ENCODE results near the gene RASEF.

RASEF gene

GRCh38 chr9:83024506-83025125, 38.3 kb downstream of the RASEF start:
- Histone ChIP-seq H3K9me3 (no peaks in the 10 kb centered on the region), H3K27me3 (no peaks in the 10 kb centered on the region), H3K4me3 (ENCODE audit: low read depth, low read length) (no peak overlapping the region), H3K4me1 (no peaks in the 10 kb centered on the region), H3K36me3 (no peaks in the 10 kb centered on the region; the same call in 1 of the 2 replicates)
- DNase-seq, result no peak
- TF ChIP-seq CTCF (IDR thresholded peaks at IDR 0.05; ENCODE audit: low read depth, low read length), result no peak

GRCh38 chr9:83023151-83023550, 39.8 kb downstream of the RASEF start:
- Histone ChIP-seq H3K4me1 (no peaks in the 10 kb centered on the region), H3K36me3 (no peaks in the 10 kb centered on the region; the same call in 1 of the 2 replicates), H3K27me3 (no peaks in the 10 kb centered on the region), H3K4me3 (ENCODE audit: low read depth, low read length) (no peak overlapping the region), H3K9me3 (no peaks in the 10 kb centered on the region)
- TF ChIP-seq CTCF (IDR thresholded peaks at IDR 0.05; ENCODE audit: low read depth, low read length), result no peak
- DNase-seq, result no peak

- no peak for TF ChIP-seq CTCF (IDR thresholded peaks at IDR 0.05; ENCODE audit: low read depth, low read length)
- no peaks in the 10 kb centered on the region for H3K4me1 ChIP-seq
- DNase-seq, result no peak
These were observed 42.1 kb downstream of the RASEF start for GRCh38 chr9:83020864-83021263.

GRCh38 chr9:83020327-83020726, 42.6 kb downstream of the RASEF start:
- no peaks in the 10 kb centered on the region for H3K27me3 ChIP-seq
- H3K36me3 ChIP-seq, result no peaks in the 10 kb centered on the region; the same call in 1 of the 2 replicates
- H3K4me3 ChIP-seq (ENCODE audit: low read depth, low read length), result no peak overlapping the region
- no peak for TF ChIP-seq CTCF (IDR thresholded peaks at IDR 0.05; ENCODE audit: low read depth, low read length)
- DNase-seq, result no peak
- no peaks in the 10 kb centered on the region for H3K9me3 ChIP-seq
- no peaks in the 10 kb centered on the region for H3K4me1 ChIP-seq

More at GRCh38 chr9:83020864-83021263, 42.1 kb downstream of the RASEF start:
- Histone ChIP-seq H3K27me3 (no peaks in the 10 kb centered on the region), H3K9me3 (no peaks in the 10 kb centered on the region), H3K4me3 (ENCODE audit: low read depth, low read length) (no peak overlapping the region), H3K36me3 (no peaks in the 10 kb centered on the region; the same call in 1 of the 2 replicates)

GRCh38 chr9:83019246-83019645, 43.7 kb downstream of the RASEF start:
- no peak for TF ChIP-seq CTCF (IDR thresholded peaks at IDR 0.05; ENCODE audit: low read depth, low read length)
- H3K4me3 ChIP-seq (ENCODE audit: low read depth, low read length), result no peak overlapping the region
- H3K36me3 ChIP-seq, result no peaks in the 10 kb centered on the region; the same call in 1 of the 2 replicates
- no peaks in the 10 kb centered on the region for H3K27me3 ChIP-seq
- no peaks in the 10 kb centered on the region for H3K9me3 ChIP-seq
- H3K4me1 ChIP-seq, result no peaks in the 10 kb centered on the region
- DNase-seq, result no peak

GRCh38 chr9:83015897-83016296, 47.0 kb downstream of the RASEF start:
- no peak for TF ChIP-seq CTCF (IDR thresholded peaks at IDR 0.05; ENCODE audit: low read depth, low read length)

More at GRCh38 chr9:83015897-83016296, 47.0 kb downstream of the RASEF start:
- DNase-seq, result no peak
- H3K36me3 ChIP-seq, result no peaks in the 10 kb centered on the region; the same call in 1 of the 2 replicates
- no peaks in the 10 kb centered on the region for H3K4me1 ChIP-seq
- H3K27me3 ChIP-seq, result no peaks in the 10 kb centered on the region
- H3K9me3 ChIP-seq, result no peaks in the 10 kb centered on the region
- no peak overlapping the region for H3K4me3 ChIP-seq (ENCODE audit: low read depth, low read length)
